GM12878 (cell line): Measurements from ENCODE around the gene MAML3. TPM values are rescaled to one million over a fixed set of nuclear protein-coding genes. Genes with fewer than 3 reads are reported as not detected.

Source experiments
- ATAC-seq: fragments of 200-7000 bp; cut with Tn5 transposase; 3 replicates; pipeline ENCODE4 v1.9.1; 2020; ENCODE audit warnings: mild to moderate bottlenecking, moderate library complexity
- BruUV-seq: library from RNA; stranded (reverse); fragments of 400-500 nt; replicated peaks from 2 replicates; lab custom pipeline; 2021; lab: Mats Ljungman, UMichigan
- CTCF ChIA-PET: fragments of 300-600 bp; sonication (Branson Sonifier 250); formaldehyde crosslinking; extraction: SDS; loops from one replicate; lab custom pipeline; 2021; ENCODE audit warnings: inconsistent platforms; lab: Yijun Ruan, JAX
- POLR2A ChIA-PET: fragments of 350-600 bp; formaldehyde crosslinking; extraction: SDS; loops from one replicate; lab custom pipeline; 2021; ENCODE audit warnings: inconsistent platforms; lab: Charles Lee
- RAD21 ChIA-PET: fragments of 300-600 bp; sonication (Branson Sonifier 250); formaldehyde crosslinking; loops from one replicate; lab custom pipeline; 2023; ENCODE audit warnings: antibody characterized with exemption; ENCODE audit not compliant: unreplicated experiment; lab: Charles Lee
- SMC1A ChIA-PET: fragments of 300-600 bp; sonication (Branson Sonifier 250); formaldehyde crosslinking; loops from one replicate; lab custom pipeline; 2023; ENCODE audit not compliant: unreplicated experiment, uncharacterized antibody; lab: Charles Lee
- DNase-seq: peaks from one replicate; pipeline ENCODE4 v3.0.0-alpha.2; 2011; ENCODE audit warnings: low read depth, low spot score
- FAIRE-seq: peaks from 3 replicates; lab custom pipeline; 2011; peaks lifted over from hg19 to GRCh38; lab: Jason Lieb, UNC
- H2AFZ ChIP-seq: 2 replicates; pipeline ENCODE4 v1.6.0; 2011; ENCODE audit warnings: low read depth, low read length, control low read depth; ENCODE audit not compliant: control insufficient read depth
- H3K27ac ChIP-seq: 2 replicates; pipeline ENCODE4 v1.5.1; 2011; ENCODE audit warnings: control low read depth; ENCODE audit not compliant: control insufficient read depth, insufficient read depth
- H3K27me3 ChIP-seq, 2 experiments: replicated peaks in 1 of 2; 2 replicates each; pipeline versions ENCODE4 v1.6.0 to v1.6.1; 2011; ENCODE audit warnings: low read length in 1 of 2; ENCODE audit not compliant: control insufficient read depth in 2 of 2, insufficient read depth in 2 of 2
- H3K36me3 ChIP-seq, 2 experiments: 2 replicates each; pipeline ENCODE4 v1.5.1; 2011; ENCODE audit warnings: low read length in 1 of 2; ENCODE audit not compliant: control insufficient read depth in 2 of 2, insufficient read depth in 2 of 2
- H3K4me1 ChIP-seq: 2 replicates; pipeline ENCODE4 v1.6.1; 2011; ENCODE audit warnings: mild to moderate bottlenecking, low read length, moderate library complexity, mixed read lengths; ENCODE audit not compliant: control insufficient read depth, insufficient read depth
- H3K4me2 ChIP-seq: 2 replicates; pipeline ENCODE4 v1.6.0; 2011; ENCODE audit warnings: control low read depth; ENCODE audit not compliant: control insufficient read depth, insufficient read depth
- H3K4me3 ChIP-seq: fragments of 200-600 bp; sonication (generic); 2 replicates; pipeline ENCODE4 v1.5.1; 2016
- H3K79me2 ChIP-seq: 2 replicates; pipeline ENCODE4 v1.6.0; 2011; ENCODE audit warnings: low read length; ENCODE audit not compliant: control insufficient read depth, insufficient read depth
- H3K9ac ChIP-seq: 2 replicates; pipeline ENCODE4 v1.8.0; 2011; ENCODE audit warnings: low read length, control low read depth, mixed read lengths; ENCODE audit not compliant: control insufficient read depth, insufficient read depth
- H3K9me3 ChIP-seq: replicated peaks from 3 replicates; pipeline ENCODE4 v1.5.1; 2011; ENCODE audit warnings: mild to moderate bottlenecking, low read length; ENCODE audit not compliant: control insufficient read depth, insufficient read depth
- H4K20me1 ChIP-seq: 2 replicates; pipeline ENCODE4 v1.6.0; 2011; ENCODE audit not compliant: control insufficient read depth, insufficient read depth
- BCL3 ChIP-seq: IDR thresholded peaks from 2 replicates; pipeline ENCODE4 v1.6.1; 2011; ENCODE audit warnings: borderline replicate concordance, low read depth, mild to moderate bottlenecking, moderate library complexity, low read length; ENCODE audit not compliant: insufficient read depth, poor library complexity, severe bottlenecking
- CHD1 ChIP-seq: IDR thresholded peaks from 2 replicates; pipeline ENCODE4 v1.6.1; 2012; ENCODE audit warnings: low read depth, low read length, improper control_type of control experiment
- CHD4 ChIP-seq: fragments of 200-600 bp; sonication (generic); IDR thresholded peaks from 2 replicates; pipeline ENCODE4 v1.6.1; 2016; ENCODE audit warnings: mild to moderate bottlenecking
- EED ChIP-seq: sonication (generic); IDR thresholded peaks from 2 replicates; pipeline ENCODE4 v1.6.1; 2016; ENCODE audit warnings: antibody characterized with exemption, low read depth
- FOS ChIP-seq: IDR thresholded peaks from 3 replicates; pipeline ENCODE4 v1.6.1; 2011; ENCODE audit warnings: borderline replicate concordance; ENCODE audit not compliant: insufficient read length; ENCODE audit errors: extremely low read depth
- IKZF2 ChIP-seq, 2 experiments: fragments of 450-650 bp; IDR thresholded peaks; 2 replicates each; pipeline ENCODE4 v1.6.1; 2017; ENCODE audit warnings: mild to moderate bottlenecking in 2 of 2, moderate library complexity in 2 of 2
- LARP7 ChIP-seq: fragments of 450-650 bp; IDR thresholded peaks from 2 replicates; pipeline ENCODE4 v1.6.1; 2017; ENCODE audit warnings: mild to moderate bottlenecking
- MTA2 ChIP-seq: fragments of 450-650 bp; IDR thresholded peaks from 2 replicates; pipeline ENCODE4 v1.6.1; 2016; ENCODE audit warnings: low read depth, mild to moderate bottlenecking, moderate library complexity
- NFXL1 ChIP-seq: fragments of 450-650 bp; IDR thresholded peaks from 2 replicates; pipeline ENCODE4 v1.6.1; 2017; ENCODE audit warnings: antibody characterized with exemption, mild to moderate bottlenecking, borderline replicate concordance
- NR2F1 ChIP-seq: fragments of 450-650 bp; conservative IDR thresholded peaks from 2 replicates; pipeline ENCODE4 v1.6.1; 2017; ENCODE audit warnings: mild to moderate bottlenecking
- PKNOX1 ChIP-seq: fragments of 450-650 bp; IDR thresholded peaks from 2 replicates; pipeline ENCODE4 v1.6.1; 2016; ENCODE audit warnings: mild to moderate bottlenecking
- PML ChIP-seq: IDR thresholded peaks from 2 replicates; pipeline ENCODE4 v1.6.1; 2012; ENCODE audit warnings: low read length, inconsistent platforms
- POLR2A ChIP-seq: IDR thresholded peaks from 2 replicates; pipeline ENCODE4 v1.6.1; 2011; ENCODE audit warnings: low read depth, mild to moderate bottlenecking, low read length
- SUZ12 ChIP-seq: fragments of 200-600 bp; sonication (generic); IDR thresholded peaks from one replicate; pipeline ENCODE4 v1.6.1; 2018; ENCODE audit warnings: antibody characterized with exemption, mild to moderate bottlenecking; ENCODE audit not compliant: unreplicated experiment
- USF1 ChIP-seq: IDR thresholded peaks from 2 replicates; pipeline ENCODE4 v1.6.1; 2011; ENCODE audit warnings: borderline replicate concordance, low read depth, mild to moderate bottlenecking, moderate library complexity, mixed read lengths, low read length; ENCODE audit not compliant: insufficient read depth; ENCODE audit errors: extremely low read length
- WGBS: methylation state at CpG from one replicate; pipeline ENCODE4 v1.1.6; 2016; ENCODE audit warnings: low lambda C conversion rate; ENCODE audit not compliant: insufficient replicate concordance, insufficient coverage; ENCODE audit errors: missing lambda C conversion rate; 5-methylcytosine and 5-hydroxymethylcytosine counted together
- in situ Hi-C: fragments of 300-500 bp; cut with MboI; formaldehyde crosslinking; loops from 9 replicates; pipeline ENCODE4 v1.14.3; 2018; ENCODE audit warnings: mixed read lengths
- intact Hi-C: fragments of 100-400 bp; cut with micrococcal nuclease; formaldehyde crosslinking; loops from one replicate; pipeline ENCODE4 v1.14.2; 2022; ENCODE audit not compliant: unreplicated experiment
- polyA plus RNA-seq, 11 experiments: library from polyadenylated mRNA; depleted of rRNA in 4 of 11; unstranded in 6 of 11; stranded (reverse) in 5 of 11; fragments of >200 nt; fragmentation: Nextera tagmentation in 4 of 11; fragmentation: Illumina TruSeq in 1 of 11; extraction: Ambion mirVana in 4 of 11; extraction: Trizol in 1 of 11; gene quantifications; 1 replicate in 1 of 11; 2 replicates in 10 of 11; pipeline versions ENCODE4 v1.2.1 to v1.2.3, GENCODE V29; 2011 to 2016; ENCODE audit warnings: inconsistent platforms in 2 of 11, missing spikeins in 2 of 11, low read depth in 1 of 11
- total RNA-seq, 4 experiments: library from RNA; depleted of rRNA in 3 of 4; stranded (reverse); fragments of >200 nt in 3 of 4; fragmentation: Illumina TruSeq in 1 of 4; extraction: Trizol in 1 of 4; gene quantifications; 2 replicates each; pipeline versions ENCODE4 v1.2.1 to v1.2.3, GENCODE V29; 2013 to 2021

The MAML3 gene
- total and polyA plus RNA-seq, 10 of the 15 experiments (the other 5 are each of a cell fraction or from before 2014, with no cell fraction given), result under 0.01 to 0.53 (median 0.06) TPM; not detected in 2

GRCh38 chr4:139800082-139800481, 353.9 kb downstream of the MAML3 start:
- TF ChIP-seq USF1, result no peak
- no peak for TF ChIP-seq NFXL1
- no peak for TF ChIP-seq POLR2A
- BruUV-seq, result no TSS peak
- H3K4me3 ChIP-seq, result no peak overlapping the region
- no peak overlapping the region for H2AFZ ChIP-seq
- CTCF ChIA-PET, result no interaction called here
- H3K4me1 ChIP-seq, result no peaks in the 10 kb centered on the region
- DNase-seq, result no peak
- no peaks in the 10 kb centered on the region for H3K36me3 ChIP-seq
- H3K4me2 ChIP-seq, result no peak overlapping the region
- SMC1A ChIA-PET, result interaction anchor here (1.4 kb wide), 1 partner anchor 10 kb away, joined by 4 read pairs; no protein-coding TSS in a partner anchor
- WGBS, result 52% methylated on average over 4 of the region's 4 CpGs
- FAIRE-seq, result no peak
- H3K9me3 ChIP-seq, result no peaks in the 10 kb centered on the region
- POLR2A ChIA-PET, result no interaction called here
- intact Hi-C loops, result no loop called here
- H3K27me3 ChIP-seq, result no peaks in the 10 kb centered on the region; a peak in 3 of 4 replicates
- no peaks in the 10 kb centered on the region for H3K79me2 ChIP-seq
- RAD21 ChIA-PET, result no interaction called here
- H4K20me1 ChIP-seq, result no peaks in the 10 kb centered on the region
- H3K27ac ChIP-seq, result no peak overlapping the region
- in situ Hi-C loops, result no loop called here
- H3K9ac ChIP-seq, result no peak overlapping the region
- no peak for ATAC-seq

DNA sequence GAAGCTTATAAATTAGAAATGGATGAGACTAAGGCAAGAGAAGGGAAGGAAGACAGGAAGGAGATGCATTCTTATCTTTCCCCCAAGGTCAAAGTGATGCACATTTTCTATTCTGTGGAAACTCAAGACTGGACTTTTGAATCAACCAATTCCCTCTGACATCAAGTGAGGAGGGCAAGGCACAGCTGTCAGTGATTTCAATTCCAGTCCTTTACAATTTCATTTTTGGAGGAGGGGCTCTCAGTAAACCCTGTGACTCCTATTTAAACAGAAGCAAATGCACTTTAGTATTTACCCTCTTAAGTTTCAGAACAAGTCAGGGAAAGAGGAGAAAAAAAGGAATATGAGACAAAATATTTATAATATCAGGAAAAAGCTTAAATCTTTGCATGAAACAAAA, 354.4 kb downstream of the MAML3 start:
- ChIA-PET RAD21 (no interaction called here), POLR2A (no interaction called here), SMC1A (interaction anchor here (1.4 kb wide), 1 partner anchor 11 kb away, joined by 4 read pairs; no protein-coding TSS in a partner anchor), CTCF (no interaction called here)
- intact Hi-C loops (no loop called here), in situ Hi-C loops (no loop called here)
- H3K36me3 ChIP-seq, result no peaks in the 10 kb centered on the region
- H3K9me3 ChIP-seq, result no peaks in the 10 kb centered on the region
- no peaks in the 10 kb centered on the region for H3K79me2 ChIP-seq
- no peak overlapping the region for H3K4me2 ChIP-seq
- H3K4me1 ChIP-seq, result no peaks in the 10 kb centered on the region
- H4K20me1 ChIP-seq, result no peaks in the 10 kb centered on the region
- no peak overlapping the region for H3K9ac ChIP-seq
- no peak for TF ChIP-seq IKZF2 (IDR thresholded peaks at IDR 0.05)
- TF ChIP-seq CHD4, result no peak
- TF ChIP-seq NR2F1, result no peak
- no peak for TF ChIP-seq EED
- TF ChIP-seq USF1, result no peak
- TF ChIP-seq FOS, result no peak
- no peak for TF ChIP-seq SUZ12
- no peak for TF ChIP-seq BCL3
- TF ChIP-seq PKNOX1, result no peak
- TF ChIP-seq LARP7, result no peak
- no peak for TF ChIP-seq MTA2
- no peak for TF ChIP-seq CHD1
- no peak for TF ChIP-seq PML
- no peak overlapping the region for H3K4me3 ChIP-seq
- H3K27ac ChIP-seq, result no peak overlapping the region
- FAIRE-seq, result no peak
- no peaks in the 10 kb centered on the region; a peak in 3 of 4 replicates for H3K27me3 ChIP-seq
- no TSS peak for BruUV-seq
- DNase-seq, result no peak
- ATAC-seq, result no peak
- no peak overlapping the region for H2AFZ ChIP-seq
